IPS DF 19.7 (cell line): ENCODE results near the gene PLN.

Source experiments
- DNase-seq: peaks from one replicate; pipeline ENCODE4 v3.0.0-alpha.2; 2013; ENCODE audit warnings: low read depth, low spot score

Gene PLN

GRCh38 chr6:118548136-118548535 is at the start of gene PLN:
Gene PLN, plus strand, starts transcription at chr6:118548296. Its CDS starts 10,626 bp downstream, at chr6:118558922.
- no peak for DNase-seq

GRCh38 chr6:118500130-118501015 is 47.7 kb upstream of the PLN start:
- no peak for DNase-seq

- no peak for DNase-seq
Observed at GRCh38 chr6:118501099-118501498, 47.0 kb upstream of the PLN start.

GRCh38 chr6:118501765-118502164 is 46.3 kb upstream of the PLN start:
- DNase-seq = no peak

GRCh38 chr6:118502169-118502568 is 45.9 kb upstream of the PLN start:
- no peak for DNase-seq

GRCh38 chr6:118504611-118505010 is 43.5 kb upstream of the PLN start:
- no peak for DNase-seq

GRCh38 chr6:118505656-118506055 is 42.4 kb upstream of the PLN start:
- DNase-seq = no peak

GRCh38 chr6:118506071-118506638 is 41.9 kb upstream of the PLN start:
- DNase-seq = no peak

- no peak for DNase-seq
Observed at GRCh38 chr6:118507636-118508035, 40.5 kb upstream of the PLN start.

GRCh38 chr6:118509009-118509617 is 39.0 kb upstream of the PLN start:
- no peak for DNase-seq

GRCh38 chr6:118511930-118512715 is 36.0 kb upstream of the PLN start:
- DNase-seq = no peak

- no peak for DNase-seq
Observed at GRCh38 chr6:118514689-118515088, 33.4 kb upstream of the PLN start.

- DNase-seq = no peak
Observed at GRCh38 chr6:118522422-118522821, 25.7 kb upstream of the PLN start.

GRCh38 chr6:118523216-118523615 is 24.9 kb upstream of the PLN start:
- DNase-seq = no peak

- DNase-seq = no peak
Observed at GRCh38 chr6:118524686-118525085, 23.4 kb upstream of the PLN start.

GRCh38 chr6:118525913-118526780 is 21.9 kb upstream of the PLN start:
- DNase-seq = no peak

GRCh38 chr6:118528129-118528528 is 20.0 kb upstream of the PLN start:
- DNase-seq = no peak

GRCh38 chr6:118529756-118530155 is 18.3 kb upstream of the PLN start:
- no peak for DNase-seq

GRCh38 chr6:118530942-118531341 is 17.2 kb upstream of the PLN start:
- DNase-seq = no peak

- no peak for DNase-seq
Observed at GRCh38 chr6:118535176-118535844, 12.8 kb upstream of the PLN start.
